OCI-LY7 (cell line): ENCODE measurements around the gene DHPS. TPM values are rescaled to one million over a fixed set of nuclear protein-coding genes. Genes with fewer than 3 reads are reported as not detected.

Source experiments
- BruUV-seq: library from RNA; stranded (reverse); fragments of 400-500 nt; replicated peaks from 2 replicates; lab custom pipeline; 2021; lab: Mats Ljungman, UMichigan
- CTCF ChIA-PET: fragments of 300-600 bp; sonication (Branson Sonifier 250); formaldehyde crosslinking; loops from one replicate; lab custom pipeline; 2022; ENCODE audit warnings: antibody characterized with exemption; ENCODE audit not compliant: unreplicated experiment; lab: Charles Lee
- POLR2A ChIA-PET: fragments of 300-600 bp; sonication (Branson Sonifier 250); formaldehyde crosslinking; loops from one replicate; lab custom pipeline; 2022; ENCODE audit warnings: antibody characterized with exemption; lab: Charles Lee
- DNase-seq: peaks from one replicate; pipeline ENCODE4 v3.0.0-alpha.2; 2015; ENCODE audit warnings: low spot score
- H2AFZ ChIP-seq: fragments of 200-600 bp; sonication (generic), shearing (Covaris generic); 2 replicates; pipeline ENCODE4 v1.6.1; 2014; ENCODE audit warnings: mild to moderate bottlenecking, antibody characterized with exemption, low read length, moderate library complexity
- H3K27ac ChIP-seq: fragments of 200-600 bp; sonication (generic); 2 replicates; pipeline ENCODE4 v1.5.1; 2014; ENCODE audit warnings: mixed run types, low read depth, mild to moderate bottlenecking, moderate library complexity, low read length, inconsistent platforms; ENCODE audit not compliant: poor library complexity, severe bottlenecking
- H3K36me3 ChIP-seq: fragments of 200-600 bp; sonication (generic); 2 replicates; pipeline ENCODE4 v1.6.1; 2014; ENCODE audit warnings: mild to moderate bottlenecking, antibody characterized with exemption, low read length, moderate library complexity, mixed read lengths; ENCODE audit not compliant: insufficient read depth
- H3K4me1 ChIP-seq: fragments of 200-600 bp; sonication (generic); 2 replicates; pipeline ENCODE4 v1.5.1; 2014; ENCODE audit warnings: mild to moderate bottlenecking, low read length; ENCODE audit not compliant: insufficient read depth, poor library complexity, severe bottlenecking
- H3K4me2 ChIP-seq: fragments of 200-600 bp; sonication (generic); 2 replicates; pipeline ENCODE4 v1.6.1; 2014; ENCODE audit warnings: mild to moderate bottlenecking, low read length
- H3K4me3 ChIP-seq: fragments of 200-600 bp; sonication (generic); 2 replicates; pipeline ENCODE4 v1.5.1; 2014; ENCODE audit warnings: mild to moderate bottlenecking, low read depth, low read length; ENCODE audit not compliant: poor library complexity, severe bottlenecking
- H3K79me2 ChIP-seq: fragments of 200-600 bp; sonication (generic); 2 replicates; pipeline ENCODE4 v1.6.1; 2016; ENCODE audit warnings: low read depth, mild to moderate bottlenecking, low read length, moderate library complexity, mixed read lengths; ENCODE audit not compliant: insufficient read depth
- H3K9me2 ChIP-seq: fragments of 200-600 bp; sonication (generic); 2 replicates; pipeline ENCODE4 v1.6.1; 2016; ENCODE audit warnings: mild to moderate bottlenecking, low read length, mixed read lengths; ENCODE audit not compliant: insufficient read depth
- H3K9me3 ChIP-seq: fragments of 200-600 bp; sonication (generic); 2 replicates; pipeline ENCODE4 v1.6.1; 2014; ENCODE audit warnings: mild to moderate bottlenecking, mixed run types, low read length, mixed read lengths
- H4K20me1 ChIP-seq: fragments of 200-600 bp; sonication (generic); 2 replicates; pipeline ENCODE4 v1.6.1; 2014; ENCODE audit warnings: mild to moderate bottlenecking, antibody characterized with exemption, low read length, moderate library complexity, mixed read lengths; ENCODE audit not compliant: insufficient read depth
- CTCF ChIP-seq: fragments of 200-600 bp; sonication (generic); conservative IDR thresholded peaks from 2 replicates; pipeline ENCODE4 v1.5.1; 2014; ENCODE audit warnings: mild to moderate bottlenecking, antibody characterized with exemption, low read length, moderate library complexity, mixed read lengths
- EZH2phosphoT487 ChIP-seq: fragments of 200-600 bp; sonication (generic); IDR thresholded peaks from 2 replicates; pipeline ENCODE4 v1.6.1; 2018; ENCODE audit warnings: low read depth, borderline replicate concordance, mild to moderate bottlenecking, mixed run types, antibody characterized with exemption, low read length, moderate library complexity, mixed read lengths
- intact Hi-C: fragments of 100-400 bp; cut with micrococcal nuclease; formaldehyde crosslinking; loops from one replicate; pipeline ENCODE4 v1.10.0; 2022; ENCODE audit not compliant: unreplicated experiment
- total RNA-seq, 2 experiments: library from RNA; depleted of rRNA in 1 of 2; stranded (reverse); fragments of >200 nt in 1 of 2; shearing (Covaris generic) in 1 of 2; gene quantifications; 2 replicates each; pipeline ENCODE4 v1.2.3, GENCODE V29; 2014 to 2022

DHPS gene
- total RNA-seq, 2 experiments from 2014 or later, result 101 to 102 TPM

GRCh38 chr19:12660980-12661379, 20.7 kb downstream of the DHPS start:
- CTCF ChIA-PET, result interaction anchor here (0.6 kb wide), 1 partner anchor 102 kb away, joined by 3 read pairs; no protein-coding TSS in a partner anchor
- no peaks in the 10 kb centered on the region for H3K9me2 ChIP-seq
- H3K4me2 ChIP-seq, result no peak overlapping the region
- H3K79me2 ChIP-seq, result peaks cover 3% of the 10 kb centered on the region; the same call in 1 of the 2 replicates
- H3K9me3 ChIP-seq, result no peaks in the 10 kb centered on the region
- POLR2A ChIA-PET, result no interaction called here
- intact Hi-C loops, result no loop called here
- no peak overlapping the region for H3K4me3 ChIP-seq
- peaks cover 18% of the 10 kb centered on the region for H3K4me1 ChIP-seq
- H3K36me3 ChIP-seq, result peaks cover 69% of the 10 kb centered on the region
- no peak overlapping the region for H2AFZ ChIP-seq
- no TSS peak for BruUV-seq
- no peak overlapping the region for H3K27ac ChIP-seq
- no peak for DNase-seq
- no peaks in the 10 kb centered on the region for H4K20me1 ChIP-seq
- no peak for TF ChIP-seq EZH2phosphoT487
- no peak for TF ChIP-seq CTCF

GRCh38 chr19:12657966-12658365, 23.7 kb downstream of the DHPS start:
- Histone ChIP-seq H3K4me3 (no peak overlapping the region), H3K36me3 (peaks cover 63% of the 10 kb centered on the region), H3K79me2 (no peaks in the 10 kb centered on the region), H3K27ac (no peak overlapping the region), H2AFZ (no peak overlapping the region), H3K4me2 (no peak overlapping the region), H3K4me1 (no peaks in the 10 kb centered on the region), H3K9me2 (no peaks in the 10 kb centered on the region), H4K20me1 (no peaks in the 10 kb centered on the region), H3K9me3 (no peaks in the 10 kb centered on the region)
- TF ChIP-seq CTCF (0 out of 2 replicates have a peak, but pooled peaks have one; percentile 25), EZH2phosphoT487 (no peak)
- no TSS peak for BruUV-seq
- DNase-seq, result no peak
- ChIA-PET POLR2A (interaction anchor here (0.6 kb wide), 1 partner anchor 176 kb away, joined by 5 read pairs; no protein-coding TSS in a partner anchor), CTCF (no interaction called here)
- intact Hi-C loops, result no loop called here

- no peak overlapping the region for H2AFZ ChIP-seq
- peak; percentile 36 for DNase-seq
- intact Hi-C loops, result no loop called here
- H3K9me3 ChIP-seq, result no peaks in the 10 kb centered on the region
- CTCF ChIA-PET, result no interaction called here
- H3K4me1 ChIP-seq, result no peaks in the 10 kb centered on the region
- H3K4me3 ChIP-seq, result no peak overlapping the region
- no peak overlapping the region for H3K4me2 ChIP-seq
- no peak for TF ChIP-seq EZH2phosphoT487
- TF ChIP-seq CTCF, result no peak
- no peaks in the 10 kb centered on the region for H3K9me2 ChIP-seq
- no peaks in the 10 kb centered on the region for H4K20me1 ChIP-seq
- POLR2A ChIA-PET, result interaction anchor here (0.6 kb wide), 1 partner anchor 175 kb away, joined by 5 read pairs; no protein-coding TSS in a partner anchor
- H3K79me2 ChIP-seq, result no peaks in the 10 kb centered on the region
- no TSS peak for BruUV-seq
- H3K27ac ChIP-seq, result no peak overlapping the region
- H3K36me3 ChIP-seq, result peaks cover 59% of the 10 kb centered on the region
These were observed 24.6 kb downstream of the DHPS start for GRCh38 chr19:12656899-12657571.
